Vagina (tissue), 2 donors: Measurements from ENCODE around the gene JAK1. TPM values are rescaled to one million over a fixed set of nuclear protein-coding genes. Genes with fewer than 3 reads are reported as not detected.
A peak's percentile ranks its signal among the peaks of the same experiment; 100 is the strongest.

Experiments
- DNase-seq, 2 donors: peaks; one replicate each; pipeline ENCODE4 v3.0.0-alpha.2; 2017; ENCODE audit errors: extremely low spot score in 2 of 2
- H3K27ac ChIP-seq: fragments of 200-600 bp; sonication (generic); one replicate; pipeline ENCODE4 v1.5.1; 2019
- H3K27me3 ChIP-seq: fragments of 200-600 bp; sonication (generic); one replicate; pipeline ENCODE4 v1.5.1; 2019
- H3K36me3 ChIP-seq, 2 donors: fragments of 200-600 bp; sonication (generic); one replicate each; pipeline ENCODE4 v1.5.1; 2017 to 2019
- H3K4me1 ChIP-seq: fragments of 200-600 bp; sonication (generic); one replicate; pipeline ENCODE4 v1.5.1; 2019
- H3K4me3 ChIP-seq, 2 donors: fragments of 200-600 bp; sonication (generic); 1 replicate in 1 of 2; 2 replicates in 1 of 2; pipeline ENCODE4 v1.5.1; 2016 to 2019
- H3K9me3 ChIP-seq: fragments of 200-600 bp; sonication (generic); one replicate; pipeline ENCODE4 v1.5.1; 2019
- CTCF ChIP-seq, 3 experiments: fragments of 450-650 bp in 2 of 3; fragments of 200-600 bp in 1 of 3; sonication (generic) in 1 of 3; IDR thresholded peaks; one replicate each; pipeline ENCODE4 v1.5.1; 2017 to 2019; ENCODE audit warnings: antibody characterized with exemption in 3 of 3, mild to moderate bottlenecking in 2 of 3, moderate library complexity in 2 of 3
- POLR2A ChIP-seq, 2 donors: fragments of 450-650 bp; IDR thresholded peaks; one replicate each; pipeline ENCODE4 v1.6.1; 2017; ENCODE audit warnings: antibody characterized with exemption in 2 of 2, mild to moderate bottlenecking in 2 of 2, moderate library complexity in 2 of 2
- POLR2AphosphoS5 ChIP-seq, 2 donors: sonication (generic); formaldehyde crosslinking; IDR thresholded peaks; one replicate each; pipeline ENCODE4 v1.9.0; 2017; ENCODE audit warnings: antibody characterized with exemption in 2 of 2, mild to moderate bottlenecking in 2 of 2, low read depth in 1 of 2; ENCODE audit not compliant: insufficient read depth in 1 of 2
- intact Hi-C: fragments of 100-400 bp; cut with DNase I; formaldehyde crosslinking; loops from one replicate; pipeline ENCODE4 v1.15.1; 2023
- total RNA-seq: library from RNA; depleted of rRNA; stranded (reverse); fragments of >200 nt; gene quantifications from one replicate; pipeline ENCODE4 v1.2.3, GENCODE V29; 2016

Gene JAK1
- total RNA-seq, 1 donor from 2014 or later: 93.3 TPM

DNA sequence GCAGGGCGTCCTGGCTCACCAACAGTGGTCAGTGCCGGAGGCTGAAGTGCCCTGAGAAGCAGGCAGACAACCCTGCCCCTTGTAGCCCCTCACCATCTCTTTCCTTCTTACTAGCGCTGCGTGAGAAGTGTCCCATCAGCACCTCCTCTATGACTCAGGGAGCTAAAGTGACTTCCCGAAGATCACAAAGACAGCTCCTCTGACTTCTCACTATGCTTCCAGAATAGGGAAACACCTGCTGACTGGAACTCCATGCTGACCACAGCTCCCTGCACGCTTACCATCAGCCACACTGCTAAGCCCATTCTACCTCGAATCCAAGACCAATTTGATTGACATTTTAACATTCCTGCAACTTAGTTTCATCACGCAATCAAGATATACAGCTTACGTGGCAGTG, 92.8 kb downstream of the JAK1 start:
- DNase-seq: peak in 1 of 2 donors; percentile 77
- H3K4me3 ChIP-seq: no peak overlapping the region
- peaks cover 0 to 69% of the 10 kb centered on the region in 2 donors for H3K36me3 ChIP-seq
- TF ChIP-seq POLR2A (IDR thresholded peaks at IDR 0.05) (no peak), CTCF (IDR thresholded peaks at IDR 0.05) (no peak), POLR2AphosphoS5 (IDR thresholded peaks at IDR 0.05; ENCODE audit: insufficient read depth in 1 of 2, low read depth in 1 of 2) (no peak)
- H3K4me1 ChIP-seq: no peaks in the 10 kb centered on the region
- H3K27ac ChIP-seq: no peak overlapping the region
- H3K27me3 ChIP-seq: no peaks in the 10 kb centered on the region
- H3K9me3 ChIP-seq: no peaks in the 10 kb centered on the region
- intact Hi-C loops: no loop called here

DNA sequence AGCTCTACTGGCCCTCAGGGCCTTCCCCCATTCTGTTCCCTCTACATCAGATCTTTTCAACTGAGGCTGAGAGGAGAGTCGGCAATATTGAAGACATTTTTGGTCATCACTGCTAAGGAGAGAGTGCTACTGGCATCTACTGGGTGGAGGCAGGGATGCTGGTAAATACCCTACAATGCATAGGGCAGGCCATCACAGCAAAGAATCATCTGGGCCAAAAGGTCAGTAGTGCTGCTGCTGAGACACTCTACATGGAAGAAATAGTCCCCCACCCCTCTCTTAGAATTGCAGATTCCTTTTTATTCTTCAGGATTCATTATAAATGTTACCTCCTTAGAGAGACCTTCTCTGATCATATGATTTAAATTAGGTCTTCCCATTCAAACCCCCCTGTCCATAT, 94.3 kb downstream of the JAK1 start:
- Histone ChIP-seq H3K9me3 (no peaks in the 10 kb centered on the region), H3K27ac (no peak overlapping the region), H3K4me1 (no peaks in the 10 kb centered on the region), H3K27me3 (no peaks in the 10 kb centered on the region), H3K4me3 (no peak overlapping the region), H3K36me3 (peaks cover 0 to 64% of the 10 kb centered on the region in 2 donors)
- intact Hi-C loops: no loop called here
- peak in 1 of 2 donors; percentile 32 for DNase-seq
- TF ChIP-seq POLR2AphosphoS5 (IDR thresholded peaks at IDR 0.05; ENCODE audit: insufficient read depth in 1 of 2, low read depth in 1 of 2): no peak
- TF ChIP-seq POLR2A (IDR thresholded peaks at IDR 0.05): no peak
- TF ChIP-seq CTCF (IDR thresholded peaks at IDR 0.05): no peak

DNA sequence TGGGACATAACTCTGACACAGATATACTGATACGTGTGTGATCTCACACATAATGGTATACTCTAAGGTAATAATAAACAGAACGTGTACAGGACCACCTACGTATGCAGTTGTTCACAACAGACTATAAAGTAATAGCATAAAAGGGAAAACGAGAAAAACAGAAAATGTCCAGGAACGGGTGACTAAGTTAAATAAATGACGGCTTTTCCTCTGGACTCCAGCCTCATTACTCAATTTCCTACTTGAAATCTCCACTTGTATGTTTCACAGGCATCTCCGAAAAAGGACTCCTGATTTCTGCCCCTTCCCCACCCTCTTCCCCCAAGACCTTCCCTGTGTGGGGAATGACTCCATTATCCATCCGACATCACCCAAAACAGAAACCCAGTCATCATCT, 95.1 kb downstream of the JAK1 start:
- Histone ChIP-seq H3K36me3 (peaks cover 0 to 70% of the 10 kb centered on the region in 2 donors), H3K4me1 (no peaks in the 10 kb centered on the region)
- no peak for DNase-seq

DNA sequence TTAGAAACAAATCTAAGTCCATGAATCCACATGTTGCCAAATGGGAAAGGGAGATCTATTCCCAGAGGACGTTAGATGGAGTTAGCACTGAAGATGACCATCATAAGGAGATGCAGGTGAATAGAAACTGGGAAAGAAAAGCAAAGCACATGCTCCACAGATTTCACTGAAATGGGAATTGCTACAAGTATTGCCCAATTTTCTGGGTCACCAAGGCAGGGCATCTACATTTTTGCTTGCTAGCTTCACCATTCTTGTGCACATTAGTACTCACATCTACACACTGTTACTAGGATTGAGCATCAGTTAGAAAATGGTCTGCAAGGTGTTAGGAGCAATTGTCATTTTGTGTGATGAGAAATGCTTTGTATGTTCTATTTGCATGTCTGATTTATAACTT, 99.1 kb downstream of the JAK1 start:
- no peak for DNase-seq
- Histone ChIP-seq H3K9me3 (no peaks in the 10 kb centered on the region), H3K36me3 (peaks cover 0 to 57% of the 10 kb centered on the region in 2 donors), H3K27me3 (no peaks in the 10 kb centered on the region), H3K4me3 (no peak overlapping the region), H3K27ac (no peak overlapping the region), H3K4me1 (no peaks in the 10 kb centered on the region)
- intact Hi-C loops: no loop called here
- no peak for TF ChIP-seq POLR2AphosphoS5 (IDR thresholded peaks at IDR 0.05; ENCODE audit: insufficient read depth in 1 of 2, low read depth in 1 of 2)
- TF ChIP-seq CTCF (IDR thresholded peaks at IDR 0.05): no peak

More for the DNA sequence above, 95.1 kb downstream of the JAK1 start:
- Histone ChIP-seq H3K27ac (no peak overlapping the region), H3K4me3 (no peak overlapping the region), H3K9me3 (no peaks in the 10 kb centered on the region), H3K27me3 (no peaks in the 10 kb centered on the region)
- intact Hi-C loops: no loop called here
- TF ChIP-seq CTCF (IDR thresholded peaks at IDR 0.05): no peak
- TF ChIP-seq POLR2A (IDR thresholded peaks at IDR 0.05): no peak
- TF ChIP-seq POLR2AphosphoS5 (IDR thresholded peaks at IDR 0.05; ENCODE audit: insufficient read depth in 1 of 2, low read depth in 1 of 2): no peak

DNA sequence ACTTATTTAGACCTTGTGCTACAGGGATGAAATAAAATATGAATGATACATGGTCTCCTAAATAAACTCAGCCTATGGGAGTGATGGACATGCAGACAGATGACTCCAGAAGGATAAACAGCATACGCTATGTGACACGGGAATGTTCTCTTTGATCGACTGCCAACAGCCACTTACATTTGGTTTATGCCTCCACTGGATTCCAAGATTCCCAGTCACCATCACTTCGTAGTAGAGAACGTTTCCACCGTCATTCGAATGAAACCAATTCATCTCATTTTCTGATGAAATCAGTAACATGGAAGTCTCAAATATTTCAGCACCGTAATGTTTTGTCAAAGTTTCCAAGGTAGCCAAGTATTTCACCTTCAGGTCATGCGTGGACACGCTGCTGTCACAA, 99.7 kb downstream of the JAK1 start:
- Histone ChIP-seq H3K27me3 (no peaks in the 10 kb centered on the region), H3K27ac (no peak overlapping the region), H3K4me3 (no peak overlapping the region), H3K9me3 (no peaks in the 10 kb centered on the region), H3K4me1 (no peaks in the 10 kb centered on the region), H3K36me3 (peaks cover 0 to 53% of the 10 kb centered on the region in 2 donors)
- DNase-seq: peak in 1 of 2 donors; percentile 1
- intact Hi-C loops: no loop called here
- TF ChIP-seq CTCF (IDR thresholded peaks at IDR 0.05): no peak
